Measurements from ENCODE around the gene PIK3C2B.

DNA sequence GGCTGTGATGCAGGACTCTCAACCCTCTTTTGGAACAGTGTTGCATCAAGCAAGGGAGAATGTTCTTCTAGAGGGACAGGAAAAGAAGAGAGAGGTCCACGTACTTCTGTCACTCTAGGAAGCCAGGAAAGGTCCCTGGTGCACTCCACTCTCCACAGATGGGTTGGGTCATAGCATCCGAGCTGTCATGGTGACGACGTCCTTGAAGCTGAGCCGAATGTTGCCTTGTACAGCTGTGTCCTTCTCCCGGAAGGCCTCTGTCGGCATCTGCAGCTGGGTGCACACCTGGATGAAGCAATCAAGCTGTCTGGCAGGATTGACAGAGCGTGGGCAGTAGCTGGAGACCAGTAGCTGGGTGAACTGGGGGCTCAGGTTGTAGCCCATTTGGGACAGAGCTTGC, 34.1 kb upstream of the PIK3C2B start:
- TF ChIP-seq, protein P1, sequence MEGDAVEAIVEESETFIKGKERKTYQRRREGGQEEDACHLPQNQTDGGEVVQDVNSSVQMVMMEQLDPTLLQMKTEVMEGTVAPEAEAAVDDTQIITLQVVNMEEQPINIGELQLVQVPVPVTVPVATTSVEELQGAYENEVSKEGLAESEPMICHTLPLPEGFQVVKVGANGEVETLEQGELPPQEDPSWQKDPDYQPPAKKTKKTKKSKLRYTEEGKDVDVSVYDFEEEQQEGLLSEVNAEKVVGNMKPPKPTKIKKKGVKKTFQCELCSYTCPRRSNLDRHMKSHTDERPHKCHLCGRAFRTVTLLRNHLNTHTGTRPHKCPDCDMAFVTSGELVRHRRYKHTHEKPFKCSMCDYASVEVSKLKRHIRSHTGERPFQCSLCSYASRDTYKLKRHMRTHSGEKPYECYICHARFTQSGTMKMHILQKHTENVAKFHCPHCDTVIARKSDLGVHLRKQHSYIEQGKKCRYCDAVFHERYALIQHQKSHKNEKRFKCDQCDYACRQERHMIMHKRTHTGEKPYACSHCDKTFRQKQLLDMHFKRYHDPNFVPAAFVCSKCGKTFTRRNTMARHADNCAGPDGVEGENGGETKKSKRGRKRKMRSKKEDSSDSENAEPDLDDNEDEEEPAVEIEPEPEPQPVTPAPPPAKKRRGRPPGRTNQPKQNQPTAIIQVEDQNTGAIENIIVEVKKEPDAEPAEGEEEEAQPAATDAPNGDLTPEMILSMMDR (IDR thresholded peaks at IDR 0.05), result no peak
- no peak for TF ChIP-seq POLR2A (IDR thresholded peaks at IDR 0.05)
- TF ChIP-seq EP300 (IDR thresholded peaks at IDR 0.05), result no peak

Data from ovary (tissue), 3 donors.